K562 (cell line): ENCODE measurements around the gene LY6G5B. TPM values are rescaled to one million over a fixed set of nuclear protein-coding genes. Genes with fewer than 3 reads are reported as not detected.

ENCODE experiments used
- ARHGAP35 ChIP-seq: fragments of 450-650 bp; IDR thresholded peaks from 2 replicates; pipeline ENCODE4 v1.6.1; 2018; ENCODE audit not compliant: partially characterized antibody
- BDP1 ChIP-seq: IDR thresholded peaks from 3 replicates; pipeline ENCODE4 v1.6.1; 2011; ENCODE audit not compliant: insufficient read length, insufficient read depth
- DACH1 ChIP-seq: fragments of 450-650 bp; IDR thresholded peaks from 2 replicates; pipeline ENCODE4 v1.6.1; 2018; ENCODE audit not compliant: partially characterized antibody
- ESRRB ChIP-seq: fragments of 250-450 bp; sonication (Bioruptor Pico); IDR thresholded peaks from 2 replicates; pipeline ENCODE4 v1.5.0; 2020; ENCODE audit warnings: mild to moderate bottlenecking, moderate library complexity, borderline replicate concordance
- ETV6 ChIP-seq, 3 experiments: fragments of 150-350 bp in 1 of 3; sonication (generic) in 1 of 3; formaldehyde crosslinking in 1 of 3; IDR thresholded peaks; 2 replicates each; pipeline versions ENCODE4 v1.6.1 to v1.8.0; 2014 to 2022; ENCODE audit warnings: borderline replicate concordance in 2 of 3, low read depth in 2 of 3, antibody characterized with exemption in 1 of 3, low read length in 1 of 3, mild to moderate bottlenecking in 1 of 3, missing genetic modification reagents in 1 of 3
- HDAC8 ChIP-seq: fragments of 450-650 bp; IDR thresholded peaks from 2 replicates; pipeline ENCODE4 v1.6.1; 2016; ENCODE audit warnings: mild to moderate bottlenecking, missing genetic modification characterization, moderate library complexity, missing compliant biosample characterization
- KDM1A ChIP-seq, 2 experiments: fragments of 450-650 bp; IDR thresholded peaks; 2 replicates each; pipeline ENCODE4 v1.6.1; 2016; ENCODE audit warnings: mild to moderate bottlenecking in 2 of 2
- NR2C2 ChIP-seq, 2 experiments: fragments of 200-800 bp in 1 of 2; sonication (Bioruptor generic) in 1 of 2; sonication (generic) in 1 of 2; formaldehyde crosslinking in 1 of 2; IDR thresholded peaks; 2 replicates each; pipeline versions ENCODE4 v1.6.1 to v1.8.0; 2016 to 2022; ENCODE audit warnings: mild to moderate bottlenecking in 1 of 2, missing compliant biosample characterization in 1 of 2, missing genetic modification characterization in 1 of 2, missing genetic modification reagents in 1 of 2
- POLR2G ChIP-seq: fragments of 200-400 bp; formaldehyde crosslinking; IDR thresholded peaks from 2 replicates; pipeline ENCODE4 v1.6.1; 2017; ENCODE audit warnings: low read depth, mild to moderate bottlenecking, antibody characterized with exemption, low read length, moderate library complexity
- PTBP1 ChIP-seq: fragments of 200-400 bp; formaldehyde crosslinking; IDR thresholded peaks from 2 replicates; pipeline ENCODE4 v1.6.1; 2017; ENCODE audit warnings: low read depth, low read length
- SMAD4 ChIP-seq: fragments of 250-450 bp; sonication (Bioruptor Pico); conservative IDR thresholded peaks from 2 replicates; pipeline ENCODE4 v1.8.0; 2021; ENCODE audit warnings: inconsistent platforms, mild to moderate bottlenecking, moderate library complexity
- SPI1 ChIP-seq: IDR thresholded peaks from 2 replicates; pipeline ENCODE4 v1.6.1; 2011; ENCODE audit warnings: low read depth, low read length, control low read depth, borderline replicate concordance
- TCF7L2 ChIP-seq: fragments of 150-350 bp; IDR thresholded peaks from 2 replicates; pipeline ENCODE4 v1.6.1; 2016; ENCODE audit warnings: low read depth, mild to moderate bottlenecking, low read length, moderate library complexity
- TGIF2 ChIP-seq: sonication (generic); formaldehyde crosslinking; IDR thresholded peaks from 2 replicates; pipeline ENCODE4 v1.8.1; 2022; ENCODE audit warnings: mild to moderate bottlenecking, missing genetic modification reagents, moderate library complexity
- TRIM24 ChIP-seq, 2 experiments: fragments of 450-650 bp; IDR thresholded peaks; 2 replicates each; pipeline ENCODE4 v1.6.1; 2016
- ZC3H4 ChIP-seq: sonication (generic); formaldehyde crosslinking; IDR thresholded peaks from 2 replicates; pipeline ENCODE4 v1.9.0; 2021; ENCODE audit warnings: missing genetic modification reagents, borderline replicate concordance
- ZNF212 ChIP-seq: fragments of 450-650 bp; formaldehyde crosslinking; IDR thresholded peaks from 2 replicates; pipeline ENCODE4 v1.4.0; 2020; ENCODE audit warnings: mild to moderate bottlenecking
- polyA plus RNA-seq, 8 experiments: library from polyadenylated mRNA; depleted of rRNA in 4 of 8; stranded (reverse) in 5 of 8; unstranded in 3 of 8; fragments of >200 nt; fragmentation: Nextera tagmentation in 2 of 8; fragmentation: Illumina TruSeq in 1 of 8; extraction: Ambion mirVana in 2 of 8; extraction: Trizol in 1 of 8; gene quantifications; 2 replicates each; pipeline versions ENCODE4 v1.2.1 to v1.2.3, GENCODE V29; 2011 to 2014; ENCODE audit warnings: inconsistent platforms in 1 of 8, missing spikeins in 1 of 8
- total RNA-seq, 7 experiments: library from RNA; depleted of rRNA in 6 of 7; stranded (reverse); fragments of >200 nt in 6 of 7; fragmentation: Illumina TruSeq in 2 of 7; extraction: Trizol in 2 of 7; gene quantifications; 2 replicates each; pipeline versions ENCODE4 v1.2.1 to v1.2.3, GENCODE V29; 2011 to 2021; ENCODE audit warnings: low replicate concordance in 1 of 7
- TF ChIP-seq, protein P1 (sequence below): fragments of 450-650 bp; IDR thresholded peaks from 2 replicates; pipeline ENCODE4 v1.7.0; 2016; ENCODE audit warnings: borderline replicate concordance
- TF ChIP-seq, protein P2 (sequence below): fragments of 150-350 bp; IDR thresholded peaks from 2 replicates; pipeline ENCODE4 v1.6.1; 2014; ENCODE audit warnings: low read depth, mild to moderate bottlenecking, low read length, borderline replicate concordance
- TF ChIP-seq, protein P3 (sequence below): sonication (generic); formaldehyde crosslinking; IDR thresholded peaks from 2 replicates; pipeline ENCODE4 v1.8.0; 2022; ENCODE audit warnings: mild to moderate bottlenecking, missing genetic modification reagents
- TF ChIP-seq, protein P4 (sequence below): sonication (generic); formaldehyde crosslinking; IDR thresholded peaks from 2 replicates; pipeline ENCODE4 v1.5.0; 2020; ENCODE audit warnings: missing genetic modification reagents

Gene LY6G5B
- total and polyA plus RNA-seq, 9 of the 15 experiments (the other 6 are each of a cell fraction or from before 2014, with no cell fraction given), result 6.0 to 27.0 (median 7.5) TPM

DNA sequence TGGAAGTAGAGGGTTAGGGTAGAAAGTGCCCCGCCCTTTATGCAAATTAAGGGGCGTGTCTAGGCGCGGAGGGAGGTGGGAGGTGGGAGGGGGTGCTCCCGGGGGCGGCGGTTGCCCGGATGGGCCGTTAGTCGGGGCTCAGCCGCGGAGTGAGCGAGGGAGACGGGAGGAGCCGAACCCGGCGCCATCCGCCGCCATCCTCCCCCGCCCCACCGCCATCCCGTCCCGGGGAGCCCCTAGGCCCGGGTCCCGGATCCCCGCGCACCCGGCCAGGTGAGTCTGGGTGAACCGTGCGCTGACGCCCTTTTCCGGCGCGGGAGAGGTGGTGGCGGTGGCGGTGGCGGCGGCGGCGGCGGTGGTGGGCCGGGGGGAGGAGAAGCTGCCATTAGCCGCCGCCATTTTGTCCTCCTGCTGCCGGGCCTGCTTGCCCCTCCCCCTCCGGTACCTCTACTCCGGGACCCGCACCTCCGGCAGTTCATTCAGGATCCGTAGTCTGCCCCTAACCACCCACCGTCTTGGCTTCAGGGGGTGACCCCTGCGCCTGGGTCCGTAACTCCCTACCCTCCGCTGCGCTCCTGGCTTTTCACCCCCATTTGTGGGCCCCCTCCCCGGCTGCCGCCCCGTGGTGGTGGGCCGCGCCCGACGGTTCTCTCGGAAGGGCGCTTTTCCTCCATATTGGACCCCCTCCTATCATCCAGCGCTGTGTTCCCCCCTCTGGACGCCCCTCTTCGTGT lies 49.0 kb upstream of the LY6G5B start, which contains the start of gene PRRC2A (continued):
- TF ChIP-seq TGIF2 (CRISPR knock-in tag) (peak; percentile 84), POLR2G (peak; percentile 93), ZNF212 (no peak), ARHGAP35 (no peak), NR2C2 (CRISPR knock-in tag; IDR thresholded peaks at IDR 0.05) (0 out of 2 replicates have a peak, but pooled peaks have one; percentile 29), NR2C2 (tag; IDR thresholded peaks at IDR 0.05) (peak; percentile 92), ETV6 (IDR thresholded peaks at IDR 0.05; ENCODE audit: borderline replicate concordance in 1 of 2, low read depth in 2 of 2, low read length in 1 of 2) (no peak), ETV6 (CRISPR knock-in tag; IDR thresholded peaks at IDR 0.05; ENCODE audit: borderline replicate concordance) (no peak), BDP1 (no peak), TRIM24 (IDR thresholded peaks at IDR 0.05) (peak in 1 of 2 experiments; percentile 41; a peak in 1 of 4 replicates), SMAD4 (CRISPR knock-in tag) (peak; percentile 92), ESRRB (CRISPR knock-in tag) (0 out of 2 replicates have a peak, but pooled peaks have one; percentile 57), HDAC8 (tag) (no peak), SPI1 (no peak), PTBP1 (no peak), KDM1A (IDR thresholded peaks at IDR 0.05) (peak in 1 of 2 experiments; percentile 63; a peak in 1 of 4 replicates), ZC3H4 (no peak), DACH1 (peak; percentile 31), TCF7L2 (no peak)
- TF ChIP-seq, protein P1, sequence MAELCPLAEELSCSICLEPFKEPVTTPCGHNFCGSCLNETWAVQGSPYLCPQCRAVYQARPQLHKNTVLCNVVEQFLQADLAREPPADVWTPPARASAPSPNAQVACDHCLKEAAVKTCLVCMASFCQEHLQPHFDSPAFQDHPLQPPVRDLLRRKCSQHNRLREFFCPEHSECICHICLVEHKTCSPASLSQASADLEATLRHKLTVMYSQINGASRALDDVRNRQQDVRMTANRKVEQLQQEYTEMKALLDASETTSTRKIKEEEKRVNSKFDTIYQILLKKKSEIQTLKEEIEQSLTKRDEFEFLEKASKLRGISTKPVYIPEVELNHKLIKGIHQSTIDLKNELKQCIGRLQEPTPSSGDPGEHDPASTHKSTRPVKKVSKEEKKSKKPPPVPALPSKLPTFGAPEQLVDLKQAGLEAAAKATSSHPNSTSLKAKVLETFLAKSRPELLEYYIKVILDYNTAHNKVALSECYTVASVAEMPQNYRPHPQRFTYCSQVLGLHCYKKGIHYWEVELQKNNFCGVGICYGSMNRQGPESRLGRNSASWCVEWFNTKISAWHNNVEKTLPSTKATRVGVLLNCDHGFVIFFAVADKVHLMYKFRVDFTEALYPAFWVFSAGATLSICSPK, result no peak
- TF ChIP-seq, protein P2, sequence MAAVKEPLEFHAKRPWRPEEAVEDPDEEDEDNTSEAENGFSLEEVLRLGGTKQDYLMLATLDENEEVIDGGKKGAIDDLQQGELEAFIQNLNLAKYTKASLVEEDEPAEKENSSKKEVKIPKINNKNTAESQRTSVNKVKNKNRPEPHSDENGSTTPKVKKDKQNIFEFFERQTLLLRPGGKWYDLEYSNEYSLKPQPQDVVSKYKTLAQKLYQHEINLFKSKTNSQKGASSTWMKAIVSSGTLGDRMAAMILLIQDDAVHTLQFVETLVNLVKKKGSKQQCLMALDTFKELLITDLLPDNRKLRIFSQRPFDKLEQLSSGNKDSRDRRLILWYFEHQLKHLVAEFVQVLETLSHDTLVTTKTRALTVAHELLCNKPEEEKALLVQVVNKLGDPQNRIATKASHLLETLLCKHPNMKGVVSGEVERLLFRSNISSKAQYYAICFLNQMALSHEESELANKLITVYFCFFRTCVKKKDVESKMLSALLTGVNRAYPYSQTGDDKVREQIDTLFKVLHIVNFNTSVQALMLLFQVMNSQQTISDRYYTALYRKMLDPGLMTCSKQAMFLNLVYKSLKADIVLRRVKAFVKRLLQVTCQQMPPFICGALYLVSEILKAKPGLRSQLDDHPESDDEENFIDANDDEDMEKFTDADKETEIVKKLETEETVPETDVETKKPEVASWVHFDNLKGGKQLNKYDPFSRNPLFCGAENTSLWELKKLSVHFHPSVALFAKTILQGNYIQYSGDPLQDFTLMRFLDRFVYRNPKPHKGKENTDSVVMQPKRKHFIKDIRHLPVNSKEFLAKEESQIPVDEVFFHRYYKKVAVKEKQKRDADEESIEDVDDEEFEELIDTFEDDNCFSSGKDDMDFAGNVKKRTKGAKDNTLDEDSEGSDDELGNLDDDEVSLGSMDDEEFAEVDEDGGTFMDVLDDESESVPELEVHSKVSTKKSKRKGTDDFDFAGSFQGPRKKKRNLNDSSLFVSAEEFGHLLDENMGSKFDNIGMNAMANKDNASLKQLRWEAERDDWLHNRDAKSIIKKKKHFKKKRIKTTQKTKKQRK, result no peak
- TF ChIP-seq, protein P3, sequence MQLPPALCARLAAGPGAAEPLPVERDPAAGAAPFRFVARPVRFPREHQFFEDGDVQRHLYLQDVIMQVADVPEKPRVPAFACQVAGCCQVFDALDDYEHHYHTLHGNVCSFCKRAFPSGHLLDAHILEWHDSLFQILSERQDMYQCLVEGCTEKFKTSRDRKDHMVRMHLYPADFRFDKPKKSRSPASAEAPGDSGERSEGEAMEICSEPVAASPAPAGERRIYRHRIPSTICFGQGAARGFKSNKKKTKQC, result peak; percentile 93; the same call in 1 of the 2 replicates
- TF ChIP-seq, protein P4, sequence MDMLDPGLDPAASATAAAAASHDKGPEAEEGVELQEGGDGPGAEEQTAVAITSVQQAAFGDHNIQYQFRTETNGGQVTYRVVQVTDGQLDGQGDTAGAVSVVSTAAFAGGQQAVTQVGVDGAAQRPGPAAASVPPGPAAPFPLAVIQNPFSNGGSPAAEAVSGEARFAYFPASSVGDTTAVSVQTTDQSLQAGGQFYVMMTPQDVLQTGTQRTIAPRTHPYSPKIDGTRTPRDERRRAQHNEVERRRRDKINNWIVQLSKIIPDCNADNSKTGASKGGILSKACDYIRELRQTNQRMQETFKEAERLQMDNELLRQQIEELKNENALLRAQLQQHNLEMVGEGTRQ (CRISPR knock-in tag), result no peak
